Natural killer cell (primary cell): ENCODE results near the gene SLC25A44. TPM values are rescaled to one million over a fixed set of nuclear protein-coding genes. Genes with fewer than 3 reads are reported as not detected.

Experiments
- ATAC-seq, 3 donors: fragments of 150-1000 bp in 2 of 3; fragments of 200-7000 bp in 1 of 3; cut with Tn5 transposase; 1 replicate in 1 of 3; 2 replicates in 2 of 3; pipeline ENCODE4 v1.10.0; 2021; ENCODE audit warnings: mild to moderate bottlenecking in 2 of 3, moderate library complexity in 2 of 3
- DNase-seq, 2 donors: peaks; one replicate each; pipeline versions ENCODE4 v3.0.0 to v3.0.0-alpha.2; 2013 to 2021; ENCODE audit warnings: mixed read lengths in 1 of 2
- H3K27ac ChIP-seq: one replicate; pipeline ENCODE4 v1.5.1; 2013; ENCODE audit warnings: mild to moderate bottlenecking, low read length
- H3K27me3 ChIP-seq: one replicate; pipeline ENCODE4 v1.6.1; 2013; ENCODE audit warnings: low read length; ENCODE audit not compliant: control insufficient read depth, insufficient read depth
- H3K36me3 ChIP-seq: one replicate; pipeline ENCODE4 v1.6.1; 2013; ENCODE audit warnings: low read length; ENCODE audit not compliant: control insufficient read depth, insufficient read depth
- H3K4me1 ChIP-seq: one replicate; pipeline ENCODE4 v1.6.1; 2013; ENCODE audit warnings: low read length; ENCODE audit not compliant: control insufficient read depth, insufficient read depth
- H3K4me3 ChIP-seq: one replicate; pipeline ENCODE4 v1.5.1; 2013; ENCODE audit warnings: low read length
- H3K9me3 ChIP-seq: one replicate; pipeline ENCODE4 v1.6.1; 2013; ENCODE audit warnings: low read length; ENCODE audit not compliant: control insufficient read depth, insufficient read depth
- H3K27ac Mint-ChIP-seq, 2 donors: one replicate each; pipeline ENCODE4 v1.8.0; 2022; ENCODE audit warnings: mild to moderate bottlenecking in 2 of 2, mixed read lengths in 2 of 2, moderate library complexity in 1 of 2
- H3K27me3 Mint-ChIP-seq, 2 donors: one replicate each; pipeline ENCODE4 v1.8.0; 2022; ENCODE audit warnings: low read depth in 2 of 2, mixed read lengths in 2 of 2
- H3K36me3 Mint-ChIP-seq: one replicate; pipeline ENCODE4 v1.8.0; 2022; ENCODE audit warnings: mixed read lengths
- H3K4me1 Mint-ChIP-seq, 2 donors: one replicate each; pipeline ENCODE4 v1.8.0; 2022; ENCODE audit warnings: mixed read lengths in 2 of 2
- H3K4me3 Mint-ChIP-seq: one replicate; pipeline ENCODE4 v1.8.0; 2022; ENCODE audit warnings: mild to moderate bottlenecking, moderate library complexity, mixed read lengths
- H3K9me3 Mint-ChIP-seq, 2 donors: one replicate each; pipeline ENCODE4 v1.8.0; 2022; ENCODE audit warnings: mixed read lengths in 2 of 2
- WGBS: methylation state at CpG from one replicate; pipeline ENCODE4 v1.1.7; 2013; ENCODE audit warnings: missing lambda C conversion rate; ENCODE audit not compliant: insufficient coverage; 5-methylcytosine and 5-hydroxymethylcytosine counted together
- intact Hi-C: fragments of 100-400 bp; cut with micrococcal nuclease; formaldehyde crosslinking; loops from one replicate; pipeline ENCODE4 v1.14.2; 2022
- total RNA-seq, 4 donors: library from RNA; stranded (reverse); fragments of 120-200 nt in 1 of 4; gene quantifications; one replicate each; pipeline versions ENCODE4 v1.2.3 to v1.2.4, GENCODE V29; 2013 to 2022
- TF ChIP-seq, protein P1 (sequence below): fragments of 200-600 bp; IDR thresholded peaks from one replicate; pipeline ENCODE4 v1.8.0; 2022; ENCODE audit warnings: antibody characterized with exemption

The SLC25A44 gene
- total RNA-seq, 3 donors from 2014 or later (not counting 1 experiment from before 2014, with no cell fraction given), result 17.1 to 49.2 (median 22.0) TPM

DNA sequence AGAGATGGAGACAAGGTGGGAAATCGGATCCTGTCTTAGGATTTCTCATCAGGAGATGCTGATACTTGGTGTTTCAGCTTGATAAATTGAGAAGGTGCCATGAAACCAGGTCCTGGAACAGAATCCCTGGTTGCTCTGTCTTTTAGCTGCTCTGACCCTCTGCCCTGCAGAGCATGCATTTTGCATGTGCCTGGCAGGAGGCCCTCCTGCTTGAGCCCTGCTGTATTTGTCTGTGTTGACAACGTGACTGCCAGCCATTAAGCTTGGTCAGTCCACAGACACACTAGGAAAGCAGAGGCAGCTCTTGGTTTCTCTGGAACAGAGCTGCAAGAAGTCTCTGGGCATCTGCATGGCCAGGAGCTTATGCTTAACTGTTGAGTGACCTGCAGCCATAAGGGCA is 2.5 kb downstream of the SLC25A44 start:
- WGBS, result 92% methylated on average over 2 of the region's 2 CpGs
- Mint-ChIP-seq H3K27me3 (no peaks in the 10 kb centered on the region), H3K4me3 (no peak overlapping the region), H3K4me1 (peaks cover 57 to 62% of the 10 kb centered on the region in 2 donors), H3K9me3 (no peaks in the 10 kb centered on the region), H3K27ac (no peak overlapping the region), H3K36me3 (no peaks in the 10 kb centered on the region)
- Histone ChIP-seq H3K9me3 (no peaks in the 10 kb centered on the region), H3K36me3 (peaks cover 19% of the 10 kb centered on the region), H3K27me3 (no peaks in the 10 kb centered on the region), H3K4me3 (no peak overlapping the region), H3K27ac (no peak overlapping the region), H3K4me1 (peaks cover 31% of the 10 kb centered on the region)
- DNase-seq (no peak), ATAC-seq (no peak)
- TF ChIP-seq, protein P1, sequence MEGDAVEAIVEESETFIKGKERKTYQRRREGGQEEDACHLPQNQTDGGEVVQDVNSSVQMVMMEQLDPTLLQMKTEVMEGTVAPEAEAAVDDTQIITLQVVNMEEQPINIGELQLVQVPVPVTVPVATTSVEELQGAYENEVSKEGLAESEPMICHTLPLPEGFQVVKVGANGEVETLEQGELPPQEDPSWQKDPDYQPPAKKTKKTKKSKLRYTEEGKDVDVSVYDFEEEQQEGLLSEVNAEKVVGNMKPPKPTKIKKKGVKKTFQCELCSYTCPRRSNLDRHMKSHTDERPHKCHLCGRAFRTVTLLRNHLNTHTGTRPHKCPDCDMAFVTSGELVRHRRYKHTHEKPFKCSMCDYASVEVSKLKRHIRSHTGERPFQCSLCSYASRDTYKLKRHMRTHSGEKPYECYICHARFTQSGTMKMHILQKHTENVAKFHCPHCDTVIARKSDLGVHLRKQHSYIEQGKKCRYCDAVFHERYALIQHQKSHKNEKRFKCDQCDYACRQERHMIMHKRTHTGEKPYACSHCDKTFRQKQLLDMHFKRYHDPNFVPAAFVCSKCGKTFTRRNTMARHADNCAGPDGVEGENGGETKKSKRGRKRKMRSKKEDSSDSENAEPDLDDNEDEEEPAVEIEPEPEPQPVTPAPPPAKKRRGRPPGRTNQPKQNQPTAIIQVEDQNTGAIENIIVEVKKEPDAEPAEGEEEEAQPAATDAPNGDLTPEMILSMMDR, result no peak
- intact Hi-C loops, result no loop called here

DNA sequence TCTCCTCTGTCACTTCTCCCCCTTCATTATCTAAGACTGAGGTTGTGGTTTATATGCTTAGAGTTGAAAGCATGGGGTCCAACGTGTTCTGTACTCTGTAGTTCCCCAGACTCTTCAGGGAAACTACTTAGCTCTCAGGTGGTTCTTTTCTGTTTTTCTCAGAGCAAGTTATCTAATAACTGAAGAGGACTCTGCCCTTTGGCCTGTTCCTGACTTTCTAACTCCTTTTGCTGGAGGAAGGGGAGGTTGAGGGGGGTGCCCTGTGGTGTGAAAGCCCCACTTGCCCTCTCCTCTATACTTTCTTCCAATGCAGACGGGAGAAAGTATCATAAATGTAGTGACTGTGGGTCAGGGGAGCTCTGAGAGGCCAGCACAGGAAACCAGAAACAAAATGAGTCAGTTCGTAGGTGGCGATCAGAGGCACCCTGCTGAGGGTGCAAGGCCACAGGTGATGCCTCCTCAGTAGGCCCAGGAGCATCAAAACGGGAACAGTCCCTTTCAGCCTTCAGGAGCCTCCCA is 5.0 kb downstream of the SLC25A44 start:
- Mint-ChIP-seq H3K27me3 (no peaks in the 10 kb centered on the region), H3K9me3 (no peaks in the 10 kb centered on the region), H3K27ac (peak overlapping the region; percentile 36 to 70), H3K36me3 (no peaks in the 10 kb centered on the region), H3K4me3 (no peak overlapping the region), H3K4me1 (peaks cover 45 to 48% of the 10 kb centered on the region in 2 donors)
- Histone ChIP-seq H3K36me3 (peaks cover 30% of the 10 kb centered on the region), H3K4me3 (no peak overlapping the region), H3K27ac (no peak overlapping the region), H3K27me3 (no peaks in the 10 kb centered on the region), H3K4me1 (peaks cover 24% of the 10 kb centered on the region), H3K9me3 (no peaks in the 10 kb centered on the region)
- WGBS, result 55% methylated on average over 4 of the region's 5 CpGs
- no peak for ATAC-seq
- intact Hi-C loops, result no loop called here
- TF ChIP-seq, protein P1, result no peak
- DNase-seq, result no peak

DNA sequence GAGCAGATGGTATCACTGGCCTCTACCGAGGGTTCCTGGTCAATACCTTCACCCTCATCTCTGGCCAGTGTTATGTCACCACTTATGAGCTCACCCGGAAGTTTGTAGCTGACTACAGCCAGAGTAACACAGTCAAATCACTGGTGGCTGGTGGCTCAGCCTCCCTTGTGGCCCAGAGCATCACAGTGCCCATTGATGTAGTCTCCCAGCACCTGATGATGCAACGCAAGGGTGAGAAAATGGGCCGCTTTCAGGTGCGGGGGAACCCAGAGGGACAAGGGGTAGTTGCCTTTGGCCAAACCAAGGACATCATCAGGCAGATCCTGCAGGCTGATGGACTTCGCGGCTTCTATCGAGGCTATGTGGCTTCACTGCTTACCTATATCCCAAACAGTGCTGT is 6.1 kb downstream of the SLC25A44 start:
- H3K36me3 ChIP-seq, result peaks cover 30% of the 10 kb centered on the region
- H3K27me3 ChIP-seq, result no peaks in the 10 kb centered on the region
- WGBS, result 94% methylated on average over 8 of the region's 8 CpGs
- intact Hi-C loops, result no loop called here
- peaks cover 15% of the 10 kb centered on the region for H3K4me1 ChIP-seq
- DNase-seq (no peak), ATAC-seq (no peak)
- Mint-ChIP-seq H3K36me3 (no peaks in the 10 kb centered on the region), H3K27ac (no peak overlapping the region), H3K4me3 (no peak overlapping the region), H3K9me3 (no peaks in the 10 kb centered on the region), H3K4me1 (peaks cover 37 to 40% of the 10 kb centered on the region in 2 donors), H3K27me3 (no peaks in the 10 kb centered on the region)
- H3K9me3 ChIP-seq, result no peaks in the 10 kb centered on the region
- TF ChIP-seq, protein P1, result no peak
- H3K4me3 ChIP-seq, result no peak overlapping the region
- H3K27ac ChIP-seq, result no peak overlapping the region

DNA sequence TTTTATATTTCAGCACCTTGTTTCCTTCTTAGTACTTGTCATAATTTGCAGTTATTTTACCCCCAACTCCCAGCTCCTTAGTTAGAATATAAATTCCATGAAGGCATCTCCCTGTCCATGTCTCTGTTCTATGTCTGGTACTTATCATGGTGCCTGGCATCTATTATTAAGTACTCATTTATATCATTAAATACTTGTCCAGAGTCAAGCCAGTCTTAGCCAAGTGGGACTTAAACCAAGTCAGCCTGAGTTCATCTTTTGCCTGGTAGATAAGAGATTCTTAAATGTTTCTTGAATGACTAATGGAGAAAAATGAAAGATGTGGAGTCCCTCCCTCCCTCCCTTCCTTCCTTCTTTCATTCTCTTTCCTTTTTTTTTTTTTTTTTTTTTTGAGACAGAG is 9.4 kb downstream of the SLC25A44 start:
- peaks cover 32% of the 10 kb centered on the region for H3K36me3 ChIP-seq
- no peak overlapping the region for H3K4me3 ChIP-seq
- DNase-seq (no peak), ATAC-seq (no peak)
- Mint-ChIP-seq H3K4me1 (peaks cover 28 to 30% of the 10 kb centered on the region in 2 donors), H3K27me3 (no peaks in the 10 kb centered on the region), H3K27ac (no peak overlapping the region), H3K4me3 (no peak overlapping the region), H3K36me3 (peaks cover 2% of the 10 kb centered on the region), H3K9me3 (no peaks in the 10 kb centered on the region)
- peaks cover 7% of the 10 kb centered on the region for H3K4me1 ChIP-seq
- H3K9me3 ChIP-seq, result no peaks in the 10 kb centered on the region
- intact Hi-C loops, result no loop called here
- H3K27ac ChIP-seq, result no peak overlapping the region
- no peaks in the 10 kb centered on the region for H3K27me3 ChIP-seq
- TF ChIP-seq, protein P1, result no peak
